H9 (cell line): ENCODE results near the gene SLC18B1. TPM values are rescaled to one million over a fixed set of nuclear protein-coding genes. Genes with fewer than 3 reads are reported as not detected.

ENCODE experiments used
- DNase-seq: peaks from one replicate; pipeline ENCODE4 v3.0.0-alpha.2; 2017
- H2AFZ ChIP-seq: one replicate; pipeline ENCODE4 v1.6.1; 2013; ENCODE audit warnings: mild to moderate bottlenecking, low read length, control low read depth, moderate library complexity
- H2AK5ac ChIP-seq: 2 replicates; pipeline ENCODE4 v1.6.1; 2013; ENCODE audit warnings: low read length, control low read depth, mixed read lengths; ENCODE audit not compliant: insufficient read length
- H2BK120ac ChIP-seq: one replicate; pipeline ENCODE4 v1.6.1; 2013; ENCODE audit warnings: low read depth, mild to moderate bottlenecking, low read length, control low read depth, inconsistent platforms; ENCODE audit not compliant: poor library complexity, severe bottlenecking
- H2BK12ac ChIP-seq: 2 replicates; pipeline ENCODE4 v1.6.1; 2013; ENCODE audit warnings: low read length, control low read depth, mixed read lengths, low read depth; ENCODE audit not compliant: insufficient read length
- H2BK15ac ChIP-seq: 2 replicates; pipeline ENCODE4 v1.6.1; 2013; ENCODE audit warnings: low read depth, low read length, control low read depth
- H2BK20ac ChIP-seq: one replicate; pipeline ENCODE4 v1.6.1; 2013; ENCODE audit warnings: low read depth, mild to moderate bottlenecking, low read length, control low read depth, inconsistent platforms; ENCODE audit not compliant: poor library complexity, severe bottlenecking
- H2BK5ac ChIP-seq: 2 replicates; pipeline ENCODE4 v1.6.1; 2013; ENCODE audit warnings: low read length, control low read depth, mixed read lengths; ENCODE audit not compliant: insufficient read length
- H3K14ac ChIP-seq: 2 replicates; pipeline ENCODE4 v1.6.1; 2013; ENCODE audit warnings: low read length, control low read depth; ENCODE audit not compliant: insufficient read depth
- H3K18ac ChIP-seq: 2 replicates; pipeline ENCODE4 v1.6.1; 2013; ENCODE audit warnings: low read depth, mild to moderate bottlenecking, mixed read lengths, low read length, control low read depth; ENCODE audit not compliant: insufficient read length
- H3K23ac ChIP-seq: 2 replicates; pipeline ENCODE4 v1.6.1; 2013; ENCODE audit warnings: low read length, control low read depth, mixed read lengths, low read depth; ENCODE audit not compliant: insufficient read length
- H3K23me2 ChIP-seq: 2 replicates; pipeline ENCODE4 v1.6.1; 2013; ENCODE audit warnings: low read depth, mild to moderate bottlenecking, mixed read lengths, low read length, control low read depth; ENCODE audit not compliant: insufficient read length, poor library complexity, severe bottlenecking
- H3K27ac ChIP-seq: 2 replicates; pipeline ENCODE4 v1.5.1; 2013; ENCODE audit warnings: low read length, control low read depth, mixed read lengths, low read depth; ENCODE audit not compliant: insufficient read length
- H3K27me3 ChIP-seq: 2 replicates; pipeline ENCODE4 v1.6.1; 2013; ENCODE audit warnings: low read length, control low read depth, inconsistent platforms; ENCODE audit not compliant: insufficient read depth
- H3K4ac ChIP-seq: 2 replicates; pipeline ENCODE4 v1.6.1; 2013; ENCODE audit warnings: low read depth, mild to moderate bottlenecking, control low read depth, inconsistent platforms, low read length, moderate library complexity
- H3K4me1 ChIP-seq: 2 replicates; pipeline ENCODE4 v1.6.1; 2013; ENCODE audit warnings: low read length, control low read depth, inconsistent platforms; ENCODE audit not compliant: insufficient read depth
- H3K4me2 ChIP-seq: 2 replicates; pipeline ENCODE4 v1.6.1; 2013; ENCODE audit warnings: low read length, control low read depth, mixed read lengths; ENCODE audit not compliant: insufficient read length, insufficient read depth
- H3K56ac ChIP-seq: 2 replicates; pipeline ENCODE4 v1.6.1; 2013; ENCODE audit warnings: low read depth, mild to moderate bottlenecking, mixed read lengths, low read length, control low read depth; ENCODE audit not compliant: insufficient read length
- H3K79me1 ChIP-seq: 2 replicates; pipeline ENCODE4 v1.6.1; 2013; ENCODE audit warnings: low read depth, mild to moderate bottlenecking, moderate library complexity, low read length, control low read depth, inconsistent platforms; ENCODE audit not compliant: insufficient read depth, poor library complexity, severe bottlenecking
- H3K79me2 ChIP-seq: 2 replicates; pipeline ENCODE4 v1.6.1; 2013; ENCODE audit warnings: low read length, control low read depth, inconsistent platforms; ENCODE audit not compliant: insufficient read depth
- H3K9ac ChIP-seq: 2 replicates; pipeline ENCODE4 v1.6.1; 2013; ENCODE audit warnings: low read length, control low read depth, mixed read lengths; ENCODE audit not compliant: insufficient read length; ENCODE audit errors: extremely low read depth
- H3K9me3 ChIP-seq: one replicate; pipeline ENCODE4 v1.6.1; 2013; ENCODE audit warnings: low read depth, low read length, inconsistent platforms; ENCODE audit not compliant: control insufficient read depth
- H3T11ph ChIP-seq: one replicate; pipeline ENCODE4 v1.6.1; 2013; ENCODE audit warnings: mild to moderate bottlenecking, low read length, control low read depth, inconsistent platforms
- H4K20me1 ChIP-seq: one replicate; pipeline ENCODE4 v1.6.1; 2013; ENCODE audit not compliant: control insufficient read depth, insufficient read length, insufficient read depth
- H4K5ac ChIP-seq: 2 replicates; pipeline ENCODE4 v1.6.1; 2013; ENCODE audit warnings: low read depth, mild to moderate bottlenecking, mixed read lengths, low read length, control low read depth; ENCODE audit not compliant: insufficient read length
- H4K8ac ChIP-seq: replicated peaks from 2 replicates; pipeline ENCODE4 v1.6.1; 2013; ENCODE audit warnings: low read length, control low read depth, mixed read lengths, low read depth; ENCODE audit not compliant: insufficient read length
- H4K91ac ChIP-seq: 2 replicates; pipeline ENCODE4 v1.6.1; 2013; ENCODE audit warnings: low read depth, mild to moderate bottlenecking, moderate library complexity, mixed read lengths, low read length, control low read depth; ENCODE audit not compliant: insufficient read length
- H3K27ac Mint-ChIP-seq, 3 experiments: 2 replicates in 2 of 3; 3 replicates in 1 of 3; pipeline ENCODE4 v1.8.0; 2020 to 2021; ENCODE audit warnings: mixed read lengths in 3 of 3, mild to moderate bottlenecking in 1 of 3, moderate library complexity in 1 of 3
- H3K27me3 Mint-ChIP-seq: 2 replicates; pipeline ENCODE4 v1.8.0; 2021; ENCODE audit warnings: low read depth, mild to moderate bottlenecking, moderate library complexity, mixed read lengths
- H3K36me3 Mint-ChIP-seq, 3 experiments: 2 replicates in 2 of 3; 3 replicates in 1 of 3; pipeline ENCODE4 v1.8.0; 2020 to 2021; ENCODE audit warnings: low read depth in 3 of 3, mixed read lengths in 3 of 3; ENCODE audit not compliant: insufficient read depth in 1 of 3
- H3K4me1 Mint-ChIP-seq, 2 experiments: 2 replicates each; pipeline ENCODE4 v1.8.0; 2020; ENCODE audit warnings: mixed read lengths in 2 of 2
- H3K4me3 Mint-ChIP-seq, 2 experiments: 2 replicates in 1 of 2; 3 replicates in 1 of 2; pipeline ENCODE4 v1.8.0; 2020 to 2021; ENCODE audit warnings: mild to moderate bottlenecking in 2 of 2, mixed read lengths in 2 of 2, moderate library complexity in 1 of 2
- H3K9me3 Mint-ChIP-seq, 2 experiments: 2 replicates in 1 of 2; 3 replicates in 1 of 2; pipeline ENCODE4 v1.8.0; 2020; ENCODE audit warnings: mild to moderate bottlenecking in 2 of 2, mixed read lengths in 2 of 2, moderate library complexity in 1 of 2
- CTCF ChIP-seq: fragments of 200-600 bp; sonication (generic); conservative IDR thresholded peaks from 3 replicates; pipeline ENCODE4 v1.8.0; 2021; ENCODE audit warnings: antibody characterized with exemption, mild to moderate bottlenecking
- WGBS: extraction: QIAGEN DNeasy Blood & Tissue Kit; methylation state at CpG from one replicate; pipeline ENCODE4 v1.1.7; 2013; ENCODE audit warnings: missing lambda C conversion rate, low lambda C conversion rate, mixed read lengths; ENCODE audit not compliant: insufficient read length; ENCODE audit errors: extremely low coverage; 5-methylcytosine and 5-hydroxymethylcytosine counted together
- total RNA-seq: library from RNA; stranded (reverse); gene quantifications from 2 replicates; pipeline ENCODE4 v1.2.1, GENCODE V29; 2021

SLC18B1 gene
- total RNA-seq, 1 experiment from 2014 or later = 19.8 TPM

- H3K9ac ChIP-seq = no peak overlapping the region
- no peak overlapping the region for H4K91ac ChIP-seq
- no peak overlapping the region for H2BK15ac ChIP-seq
- H3K4me3 Mint-ChIP-seq = no peak overlapping the region
- no peak overlapping the region for H3K4me2 ChIP-seq
- no peak overlapping the region for H2BK12ac ChIP-seq
- no peak overlapping the region for H2AK5ac ChIP-seq
- H3K4me1 ChIP-seq = peaks cover 2% of the 10 kb centered on the region; the same call in 1 of the 2 replicates
- no peaks in the 10 kb centered on the region for H3K9me3 Mint-ChIP-seq
- no peaks in the 10 kb centered on the region for H3K27me3 ChIP-seq
- peak overlapping the region in 1 of 3 experiments; percentile 16; a peak in 1 of 7 replicates for H3K27ac Mint-ChIP-seq
- no peak overlapping the region for H4K5ac ChIP-seq
- no peaks in the 10 kb centered on the region for H3K23me2 ChIP-seq
- no peaks in the 10 kb centered on the region for H4K20me1 ChIP-seq
- no peak overlapping the region for H3K23ac ChIP-seq
- WGBS = no CpG with 5 or more reads among the region's 8 CpGs
- H2BK5ac ChIP-seq = no peak overlapping the region
- H3K36me3 Mint-ChIP-seq = no peaks in the 10 kb centered on the region
- peaks cover 11 to 12% of the 10 kb centered on the region in 2 experiments for H3K4me1 Mint-ChIP-seq
- H2AFZ ChIP-seq = no peak overlapping the region
- no peaks in the 10 kb centered on the region for H3K27me3 Mint-ChIP-seq
- H2BK120ac ChIP-seq = no peak overlapping the region
- no peak overlapping the region for H3K4ac ChIP-seq
- H3T11ph ChIP-seq = no peak overlapping the region
- no peak overlapping the region for H3K14ac ChIP-seq
- H4K8ac ChIP-seq = no peak overlapping the region
- no peaks in the 10 kb centered on the region for H3K79me1 ChIP-seq
- no peak for DNase-seq
- H3K56ac ChIP-seq = no peak overlapping the region
- no peaks in the 10 kb centered on the region for H3K79me2 ChIP-seq
- no peak overlapping the region for H2BK20ac ChIP-seq
- no peak overlapping the region for H3K27ac ChIP-seq
- H3K18ac ChIP-seq = no peak overlapping the region
- TF ChIP-seq CTCF = no peak
- no peaks in the 10 kb centered on the region for H3K9me3 ChIP-seq
Measured at GRCh38 chr6:132843316-132844035, 45.0 kb upstream of the SLC18B1 start.
